Mucosa of rectum (tissue), 2 donors: ENCODE results near the gene RNFT2.
"Not testable (repeated sequence)": the region's sequence is repeated elsewhere in the genome, so short reads cannot be mapped to it uniquely, and the experiment has no call there.

ENCODE experiments used
- H3K27ac ChIP-seq, 2 donors: one replicate each; pipeline ENCODE4 v1.7.0; 2013; ENCODE audit warnings: inconsistent platforms in 2 of 2, low read depth in 2 of 2, low read length in 2 of 2
- H3K27me3 ChIP-seq, 2 donors: one replicate each; pipeline ENCODE4 v1.7.0; 2013; ENCODE audit warnings: low read length in 2 of 2; ENCODE audit not compliant: control insufficient read depth in 2 of 2, insufficient read depth in 2 of 2
- H3K36me3 ChIP-seq, 2 donors: one replicate each; pipeline ENCODE4 v1.7.0; 2013; ENCODE audit warnings: low read length in 2 of 2; ENCODE audit not compliant: control insufficient read depth in 2 of 2, insufficient read depth in 2 of 2
- H3K4me1 ChIP-seq, 2 donors: one replicate each; pipeline ENCODE4 v1.7.0; 2013; ENCODE audit warnings: low read length in 2 of 2, mild to moderate bottlenecking in 1 of 2; ENCODE audit not compliant: control insufficient read depth in 2 of 2, insufficient read depth in 2 of 2
- H3K4me3 ChIP-seq, 2 donors: one replicate each; pipeline ENCODE4 v1.7.0; 2013; ENCODE audit warnings: low read length in 2 of 2
- H3K9ac ChIP-seq, 2 donors: one replicate each; pipeline ENCODE4 v1.7.0; 2013; ENCODE audit warnings: low read length in 2 of 2, low read depth in 1 of 2, mild to moderate bottlenecking in 1 of 2
- H3K9me3 ChIP-seq, 2 donors: one replicate each; pipeline ENCODE4 v1.7.0; 2013; ENCODE audit warnings: low read length in 2 of 2; ENCODE audit not compliant: control insufficient read depth in 2 of 2
- donor health status: healthy.
- donor health status: Normal muscosa, but diverticular disease.

The RNFT2 gene

GRCh38 chr12:116789562-116789961 lies 51.4 kb downstream of the RNFT2 start:
- H3K9me3 ChIP-seq, H3K27me3 ChIP-seq, H3K27ac ChIP-seq, H3K9ac ChIP-seq, H3K36me3 ChIP-seq, H3K4me3 ChIP-seq, H3K4me1 ChIP-seq: not testable (repeated sequence)

DNA sequence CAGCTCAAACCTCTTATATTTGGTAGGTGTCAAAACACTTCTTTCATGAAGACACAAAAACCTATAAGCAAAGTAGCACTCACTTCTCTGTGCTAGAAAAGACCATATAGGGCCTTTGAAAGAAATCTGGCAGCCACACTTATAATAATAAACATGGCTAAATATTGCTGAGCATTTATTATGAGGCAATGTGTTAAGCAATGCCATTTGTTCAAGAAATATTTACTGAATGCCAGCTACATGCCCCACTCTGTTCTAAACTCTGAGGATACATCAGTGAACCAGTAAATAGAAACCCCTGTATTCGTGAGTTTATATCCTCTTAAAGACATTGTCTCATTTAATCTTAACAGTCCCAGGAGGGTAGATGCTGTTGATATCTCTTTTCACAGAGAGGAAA lies 52.0 kb downstream of the RNFT2 start:
- no peaks in the 10 kb centered on the region for H3K27me3 ChIP-seq
- no peaks in the 10 kb centered on the region for H3K4me1 ChIP-seq
- no peak overlapping the region for H3K27ac ChIP-seq
- no peak overlapping the region for H3K9ac ChIP-seq
- no peak overlapping the region for H3K4me3 ChIP-seq
- H3K9me3 ChIP-seq: no peaks in the 10 kb centered on the region
- H3K36me3 ChIP-seq: no peaks in the 10 kb centered on the region

- Histone ChIP-seq H3K9me3 (no peaks in the 10 kb centered on the region), H3K27me3 (no peaks in the 10 kb centered on the region), H3K4me1 (no peaks in the 10 kb centered on the region), H3K9ac (no peak overlapping the region), H3K36me3 (no peaks in the 10 kb centered on the region), H3K4me3 (no peak overlapping the region), H3K27ac (no peak overlapping the region)
Measured at GRCh38 chr12:116792403-116792802, 54.3 kb downstream of the RNFT2 start.

DNA sequence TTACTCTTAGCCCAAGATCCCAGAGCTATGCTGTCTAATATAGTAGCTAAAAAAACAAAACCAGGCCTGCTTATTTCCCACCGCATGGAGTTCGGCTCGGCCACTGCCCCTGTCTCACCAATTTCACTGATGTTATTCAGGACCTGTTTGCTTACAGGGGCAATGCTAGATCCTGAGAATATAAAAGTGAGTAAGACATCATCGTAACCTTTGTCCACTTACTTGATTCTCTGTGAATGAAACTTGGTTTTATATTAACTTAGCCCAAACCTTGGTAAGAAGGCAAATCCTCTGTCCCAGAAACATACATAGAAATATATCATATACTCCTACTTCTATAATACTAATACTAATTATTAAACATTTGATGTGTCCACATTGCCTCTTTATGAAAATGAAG lies 56.6 kb downstream of the RNFT2 start:
- Histone ChIP-seq H3K4me3 (no peak overlapping the region), H3K36me3 (no peaks in the 10 kb centered on the region), H3K9ac (no peak overlapping the region), H3K9me3 (no peaks in the 10 kb centered on the region), H3K4me1 (no peaks in the 10 kb centered on the region), H3K27ac (no peak overlapping the region), H3K27me3 (no peaks in the 10 kb centered on the region)

GRCh38 chr12:116797885-116798284 lies 59.8 kb downstream of the RNFT2 start:
- Histone ChIP-seq H3K4me1 (no peaks in the 10 kb centered on the region), H3K27me3 (no peaks in the 10 kb centered on the region), H3K36me3 (no peaks in the 10 kb centered on the region), H3K4me3 (no peak overlapping the region), H3K9ac (no peak overlapping the region), H3K27ac (no peak overlapping the region), H3K9me3 (no peaks in the 10 kb centered on the region)

GRCh38 chr12:116798719-116799118 lies 60.6 kb downstream of the RNFT2 start:
- H3K27me3 ChIP-seq: no peaks in the 10 kb centered on the region
- H3K36me3 ChIP-seq: no peaks in the 10 kb centered on the region
- no peak overlapping the region for H3K4me3 ChIP-seq
- H3K9ac ChIP-seq: no peak overlapping the region
- H3K9me3 ChIP-seq: no peaks in the 10 kb centered on the region
- H3K4me1 ChIP-seq: no peaks in the 10 kb centered on the region
- H3K27ac ChIP-seq: no peak overlapping the region

GRCh38 chr12:116799955-116800354 lies 61.8 kb downstream of the RNFT2 start:
- Histone ChIP-seq H3K36me3 (no peaks in the 10 kb centered on the region), H3K4me3 (no peak overlapping the region), H3K9ac (no peak overlapping the region), H3K9me3 (no peaks in the 10 kb centered on the region), H3K4me1 (no peaks in the 10 kb centered on the region), H3K27me3 (no peaks in the 10 kb centered on the region), H3K27ac (no peak overlapping the region)

DNA sequence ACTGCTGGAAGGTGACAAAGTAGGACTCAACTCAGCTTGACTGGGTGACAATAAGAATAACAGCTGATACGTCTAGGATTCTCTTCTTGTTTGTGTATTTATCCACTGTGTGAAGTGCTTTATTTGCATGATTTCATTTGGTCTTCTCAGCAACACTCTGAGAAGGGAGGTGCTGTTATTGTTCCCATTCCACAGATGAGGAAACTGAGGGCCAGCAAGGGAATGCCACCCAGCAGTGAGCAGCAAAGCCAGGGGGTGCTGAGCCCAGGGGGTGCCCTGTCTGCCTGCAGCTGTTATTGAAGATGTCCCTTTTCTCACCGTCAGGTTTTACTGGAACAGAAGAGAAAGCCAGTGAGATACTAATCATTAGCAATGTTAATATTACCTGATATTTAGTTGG lies 62.8 kb downstream of the RNFT2 start:
- H3K9me3 ChIP-seq: no peaks in the 10 kb centered on the region
- H3K4me3 ChIP-seq: no peak overlapping the region
- H3K27ac ChIP-seq: no peak overlapping the region
- no peaks in the 10 kb centered on the region for H3K27me3 ChIP-seq
- no peak overlapping the region for H3K9ac ChIP-seq
- H3K36me3 ChIP-seq: no peaks in the 10 kb centered on the region
- no peaks in the 10 kb centered on the region for H3K4me1 ChIP-seq

- no peaks in the 10 kb centered on the region for H3K36me3 ChIP-seq
Measured at GRCh38 chr12:116802018-116802417, 63.9 kb downstream of the RNFT2 start.

DNA sequence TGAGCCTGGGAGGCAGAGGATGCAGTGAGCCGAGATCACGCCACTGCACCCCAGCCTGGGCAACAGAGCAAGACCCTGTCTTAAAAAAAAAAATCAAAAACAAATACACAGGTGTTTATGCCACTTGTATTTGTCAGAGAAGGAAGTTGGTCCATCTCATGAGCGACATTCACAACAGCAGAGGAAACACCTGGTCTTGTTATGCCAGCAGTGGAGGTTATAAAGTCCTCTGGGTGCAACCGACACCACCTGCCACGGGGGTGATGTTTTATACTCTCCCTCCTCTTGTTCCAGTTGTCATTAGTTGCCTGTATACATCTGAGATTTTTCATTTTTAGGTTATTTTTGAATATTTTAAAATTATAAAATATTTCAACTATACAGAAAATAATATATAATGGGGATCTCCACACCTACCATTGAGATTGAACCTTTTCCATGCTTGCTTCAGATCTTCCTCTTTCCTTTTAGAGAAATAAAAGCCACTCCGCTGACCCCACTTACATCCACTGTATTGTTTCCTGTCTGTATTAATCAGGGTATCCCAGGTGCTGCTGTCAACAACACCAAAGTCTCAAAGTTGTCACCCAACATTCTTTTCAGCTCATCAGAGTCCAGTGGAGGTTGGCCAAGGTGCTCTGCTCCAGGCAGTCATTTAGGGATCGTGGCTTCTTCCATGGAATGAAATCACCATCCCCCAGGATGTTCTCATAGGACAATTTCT lies 65.1 kb downstream of the RNFT2 start:
- H3K9me3 ChIP-seq: no peaks in the 10 kb centered on the region
- no peak overlapping the region for H3K27ac ChIP-seq
- no peak overlapping the region for H3K4me3 ChIP-seq
- H3K27me3 ChIP-seq: no peaks in the 10 kb centered on the region
- H3K36me3 ChIP-seq: no peaks in the 10 kb centered on the region
- no peak overlapping the region for H3K9ac ChIP-seq
- no peaks in the 10 kb centered on the region for H3K4me1 ChIP-seq

More at GRCh38 chr12:116802018-116802417, 63.9 kb downstream of the RNFT2 start:
- no peaks in the 10 kb centered on the region for H3K4me1 ChIP-seq
- no peak overlapping the region for H3K4me3 ChIP-seq
- no peak overlapping the region for H3K9ac ChIP-seq
- no peak overlapping the region for H3K27ac ChIP-seq
- H3K27me3 ChIP-seq: no peaks in the 10 kb centered on the region
- H3K9me3 ChIP-seq: no peaks in the 10 kb centered on the region

DNA sequence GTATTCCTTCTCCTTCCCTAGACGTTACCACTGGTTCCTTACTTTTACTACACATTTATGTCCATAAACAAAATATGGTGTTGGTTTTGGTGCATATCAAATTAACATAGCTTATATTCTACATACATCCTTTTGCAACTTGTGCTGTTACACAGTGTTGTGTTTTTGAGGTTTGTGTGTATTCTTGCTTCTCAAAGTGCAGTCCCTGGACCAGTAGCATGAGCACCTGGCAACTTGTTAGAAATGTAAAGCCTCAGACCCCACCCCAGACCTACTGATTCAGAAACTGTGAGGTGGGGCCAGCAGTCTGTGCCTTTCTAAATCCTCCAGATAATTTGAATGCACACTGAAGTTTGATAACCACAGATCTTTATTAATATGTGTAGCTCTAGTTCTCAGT lies 65.9 kb downstream of the RNFT2 start:
- Histone ChIP-seq H3K9me3 (no peaks in the 10 kb centered on the region), H3K4me3 (no peak overlapping the region), H3K4me1 (no peaks in the 10 kb centered on the region), H3K9ac (no peak overlapping the region), H3K36me3 (no peaks in the 10 kb centered on the region), H3K27me3 (no peaks in the 10 kb centered on the region), H3K27ac (no peak overlapping the region)
